GM18520 (cell line): ENCODE measurements around the gene MTCH2.
"Not testable (repeated sequence)": the region's sequence is repeated elsewhere in the genome, so short reads cannot be mapped to it uniquely, and the experiment has no call there.

Source experiments
- ATAC-seq: cut with Tn5 transposase; IDR thresholded peaks from one replicate; pipeline ENCODE4 v1.9.1; 2021; ENCODE audit not compliant: unreplicated experiment

The MTCH2 gene

DNA sequence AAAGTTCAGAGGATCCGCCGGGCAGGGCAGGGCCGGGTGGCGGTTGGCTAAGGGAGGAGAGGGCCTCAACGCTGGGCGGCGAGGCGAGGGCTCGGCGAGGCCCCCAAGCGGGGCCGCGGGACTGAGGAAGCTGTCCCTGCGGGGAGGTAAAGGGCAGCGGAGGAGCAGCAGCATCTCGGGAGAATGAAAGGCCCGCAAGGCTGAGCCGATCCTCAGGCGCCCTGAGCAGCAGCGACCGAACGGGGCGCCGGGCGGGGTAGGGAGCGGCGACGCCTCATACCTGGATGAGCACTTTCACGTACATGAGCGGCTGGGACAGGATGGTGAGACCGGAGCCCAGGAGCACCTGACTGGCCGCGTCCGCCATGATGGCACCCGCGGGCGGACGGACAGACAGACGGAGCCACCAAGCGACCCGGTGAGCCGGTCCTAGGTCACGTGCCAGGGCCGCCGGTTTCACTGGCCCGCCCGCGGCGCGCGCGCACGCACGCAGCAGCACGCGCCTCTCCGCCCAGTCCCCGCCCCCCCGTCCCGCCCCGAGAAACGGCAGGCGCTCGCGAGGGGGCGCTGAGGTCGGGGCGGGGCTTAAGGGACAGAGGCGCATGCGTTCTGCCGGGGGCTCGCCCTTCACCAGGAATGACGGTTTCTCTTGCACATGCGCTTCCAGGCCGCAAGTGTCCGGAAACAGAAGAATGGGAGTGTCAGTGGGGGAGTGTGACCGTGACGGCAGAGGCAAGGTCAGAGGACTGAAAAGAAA, at the start of gene MTCH2:
TSS of gene MTCH2 (minus strand) at position 461 of the 757 bp plus-strand sequence. CDS start at position 367, 94 bp downstream.
- peak; percentile 84 for ATAC-seq

- no peak for ATAC-seq
These were observed 49.6 kb upstream of the MTCH2 start for GRCh38 chr11:47691979-47692378.

DNA sequence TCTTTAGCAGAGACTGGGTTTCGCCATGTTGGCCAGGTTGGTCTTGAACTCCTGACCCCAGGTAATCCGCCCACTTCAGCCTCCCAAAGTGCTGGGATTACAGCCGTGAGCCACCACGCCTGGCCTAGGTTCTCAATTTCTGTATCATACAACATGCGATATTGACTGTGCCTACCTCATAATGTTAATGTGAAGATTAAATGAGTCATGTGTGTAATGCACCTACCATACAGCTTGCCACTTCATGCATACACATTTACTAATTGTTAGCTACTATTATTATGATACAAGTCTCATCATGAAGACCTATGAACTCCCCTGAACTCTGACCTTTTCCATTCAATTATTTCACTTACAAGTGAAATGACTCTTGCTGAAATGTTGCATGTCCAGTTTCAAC, 47.1 kb upstream of the MTCH2 start:
- no peak for ATAC-seq

DNA sequence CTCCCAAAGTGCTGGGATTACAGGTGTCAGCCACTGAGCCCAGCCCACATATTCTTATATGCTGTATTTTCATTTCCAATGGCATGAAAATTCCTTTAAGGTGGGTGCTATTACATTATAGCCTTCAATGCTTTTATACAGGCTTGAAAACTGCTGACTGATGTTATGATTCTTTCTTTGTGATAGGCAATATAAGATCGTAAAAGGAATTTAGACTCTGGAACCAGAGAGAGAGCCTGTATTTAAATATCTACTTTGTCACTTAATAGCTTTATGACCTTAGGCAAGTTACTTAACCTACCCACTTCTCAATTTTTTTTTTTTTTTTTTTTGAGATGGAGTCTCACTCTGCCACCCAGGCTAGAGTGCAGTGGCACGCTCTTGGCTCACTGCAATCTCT, 46.6 kb upstream of the MTCH2 start:
- no peak for ATAC-seq

DNA sequence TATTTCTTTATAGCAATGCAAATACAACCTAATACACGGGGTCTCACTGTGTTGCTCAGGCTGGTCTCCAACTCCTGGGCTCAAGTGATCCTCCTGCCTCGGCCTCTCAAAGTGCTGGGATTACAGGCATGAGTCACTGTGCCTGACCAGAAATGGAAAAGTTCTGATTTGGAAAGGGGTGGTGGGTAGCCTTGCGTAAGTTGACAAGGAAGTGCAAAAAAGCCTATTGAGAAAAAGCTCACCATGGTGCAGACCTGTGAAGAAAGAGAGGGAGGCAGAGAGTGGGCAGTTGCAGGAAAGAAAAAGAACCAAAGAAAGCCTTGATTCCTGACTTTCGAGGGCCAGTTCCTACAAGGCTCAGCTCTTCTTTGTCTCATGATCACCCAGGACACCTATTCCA, 45.8 kb upstream of the MTCH2 start:
- no peak for ATAC-seq

- not testable (repeated sequence) for ATAC-seq
These were observed 44.3 kb upstream of the MTCH2 start for GRCh38 chr11:47686704-47687103.

- ATAC-seq, result no peak
These were observed 43.8 kb upstream of the MTCH2 start for GRCh38 chr11:47686151-47686550.

DNA sequence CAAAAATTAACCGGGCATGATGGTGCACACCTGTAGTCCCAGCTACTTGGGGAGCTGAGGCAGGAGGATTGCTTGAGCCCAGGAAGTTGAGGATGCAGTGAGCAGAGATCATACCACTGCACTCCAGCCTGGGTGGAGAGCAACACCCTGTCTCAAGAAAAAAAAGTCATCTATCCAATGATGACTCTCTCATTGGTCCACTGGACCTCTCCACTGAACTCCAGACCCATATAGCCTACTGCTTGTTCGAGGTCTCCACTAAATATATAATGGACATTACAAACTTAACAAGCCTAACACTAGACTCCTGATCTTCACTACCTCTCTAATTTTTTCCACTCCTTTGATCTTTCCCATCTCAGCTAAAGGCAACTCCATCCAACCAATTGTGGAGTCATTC, 33.5 kb upstream of the MTCH2 start:
- ATAC-seq, result no peak

- no peak for ATAC-seq
These were observed 29.9 kb upstream of the MTCH2 start for GRCh38 chr11:47672283-47672730.

DNA sequence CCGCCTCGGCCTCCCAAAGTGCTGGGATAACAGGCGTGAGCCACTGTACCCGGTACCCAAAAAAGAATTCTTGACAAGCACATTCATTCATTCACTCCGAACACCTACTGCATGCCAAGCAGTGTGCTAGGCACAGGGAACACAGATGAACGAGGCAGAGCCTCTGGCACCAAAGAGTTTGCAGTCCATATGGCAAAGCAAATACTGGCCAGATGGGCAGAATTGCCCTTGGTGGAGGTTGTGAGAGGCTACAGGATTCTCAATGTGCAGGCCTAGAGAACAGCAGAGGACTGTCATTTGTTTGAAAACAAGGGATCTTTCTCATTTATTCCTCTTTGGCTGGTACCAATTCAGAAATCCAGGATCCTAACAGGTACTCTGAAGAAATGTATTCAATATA, 27.5 kb upstream of the MTCH2 start:
- no peak for ATAC-seq

DNA sequence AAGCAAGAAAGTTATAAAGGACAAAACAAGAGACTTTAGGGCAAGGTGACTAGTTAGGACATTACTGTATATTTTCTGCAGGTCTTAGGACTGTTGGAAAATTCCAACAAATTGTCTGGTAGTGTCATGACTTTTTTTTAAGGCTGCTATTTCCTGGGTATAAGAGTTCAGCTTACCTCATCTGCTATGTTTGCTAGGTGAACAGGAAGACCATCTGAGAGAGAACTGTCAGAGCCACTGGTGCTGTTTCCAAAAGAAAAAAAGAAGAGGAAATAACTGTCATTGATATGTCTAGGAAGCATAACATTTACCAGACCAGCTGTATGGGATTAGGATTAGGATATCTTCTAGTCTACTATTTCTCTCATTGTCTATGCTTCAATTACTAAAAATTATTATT, 26.3 kb upstream of the MTCH2 start:
- no peak for ATAC-seq

DNA sequence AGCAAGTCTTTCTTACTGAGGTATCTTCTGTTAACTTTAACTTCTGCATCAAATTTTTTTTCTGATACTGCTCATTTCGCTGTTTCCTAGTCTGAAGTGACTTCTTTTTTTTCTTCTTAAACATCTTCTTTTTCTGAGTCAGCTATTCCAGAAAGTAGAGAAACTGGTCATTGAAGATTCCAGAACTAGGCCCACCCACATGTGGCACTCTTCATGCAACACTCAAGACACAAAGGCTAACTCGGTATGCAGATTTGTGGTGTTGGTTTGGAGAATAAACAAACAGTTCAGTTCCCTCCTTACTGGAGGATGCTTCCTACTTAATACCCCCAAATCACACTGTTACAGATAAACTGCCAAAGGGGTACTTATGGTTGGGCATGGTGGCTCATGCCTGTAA, 25.2 kb upstream of the MTCH2 start:
- ATAC-seq, result no peak

- no peak for ATAC-seq
These were observed 24.8 kb upstream of the MTCH2 start for GRCh38 chr11:47667135-47667534.

- not testable (repeated sequence) for ATAC-seq
These were observed 22.6 kb upstream of the MTCH2 start for GRCh38 chr11:47664936-47665335.

- no peak for ATAC-seq
These were observed 18.9 kb upstream of the MTCH2 start for GRCh38 chr11:47661245-47661644.

GRCh38 chr11:47659276-47659675, 16.9 kb upstream of the MTCH2 start:
- ATAC-seq, result no peak

GRCh38 chr11:47656260-47656885, 14.0 kb upstream of the MTCH2 start:
- no peak for ATAC-seq

DNA sequence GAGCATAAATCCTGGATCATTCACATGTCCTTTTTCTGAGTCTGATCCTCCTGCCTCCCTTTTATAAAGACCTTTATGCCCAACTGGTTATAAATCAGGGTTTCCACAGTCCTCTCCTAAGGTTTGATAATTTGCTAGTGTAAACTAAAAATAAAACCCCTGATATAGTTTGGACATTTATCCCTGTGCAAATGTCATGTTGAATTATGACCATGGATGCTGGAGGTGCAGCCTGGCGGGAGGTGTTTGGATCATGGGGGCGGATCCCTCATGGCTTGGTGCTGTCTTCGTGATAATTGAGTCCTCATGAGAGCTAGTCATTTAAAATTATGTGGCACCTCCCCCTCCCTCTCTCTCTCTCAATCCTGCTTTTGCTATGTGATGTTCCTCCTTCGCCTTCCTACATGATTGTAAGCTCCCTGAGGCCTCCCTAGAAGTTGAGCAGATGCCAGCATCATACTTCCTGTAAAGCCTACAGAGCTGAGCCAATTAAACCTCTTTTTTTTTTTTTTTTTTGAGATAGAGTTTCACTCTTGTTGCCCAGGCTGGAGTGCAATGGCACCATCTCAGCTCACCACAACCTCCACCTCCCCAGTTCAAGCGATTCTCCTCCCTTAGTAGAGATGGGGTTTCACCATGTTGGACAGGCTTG, 9.6 kb upstream of the MTCH2 start:
- ATAC-seq, result no peak

DNA sequence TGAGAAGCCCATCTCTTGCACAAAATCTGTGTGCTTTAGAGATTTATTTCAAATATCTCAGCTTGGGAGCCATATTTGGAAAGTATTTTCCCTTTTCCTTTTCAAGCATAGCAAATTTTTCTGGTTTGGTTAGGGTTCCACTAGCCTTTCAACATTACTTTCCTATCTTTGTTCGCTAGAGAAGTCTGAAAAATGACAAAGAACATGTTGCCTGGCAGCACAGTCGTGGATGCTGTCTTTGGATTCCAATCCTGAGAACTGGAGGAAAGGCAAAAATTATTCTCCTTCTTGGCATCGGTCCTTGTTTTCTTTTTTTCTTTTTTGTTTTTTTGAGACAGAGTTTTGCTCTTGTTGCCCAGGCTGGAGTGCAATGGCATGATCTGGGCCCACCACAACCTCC, 6.9 kb upstream of the MTCH2 start:
- no peak for ATAC-seq

- ATAC-seq, result no peak
These were observed 3.7 kb upstream of the MTCH2 start for GRCh38 chr11:47646019-47646418.

GRCh38 chr11:47645500-47645899, 3.1 kb upstream of the MTCH2 start:
- ATAC-seq, result no peak

DNA sequence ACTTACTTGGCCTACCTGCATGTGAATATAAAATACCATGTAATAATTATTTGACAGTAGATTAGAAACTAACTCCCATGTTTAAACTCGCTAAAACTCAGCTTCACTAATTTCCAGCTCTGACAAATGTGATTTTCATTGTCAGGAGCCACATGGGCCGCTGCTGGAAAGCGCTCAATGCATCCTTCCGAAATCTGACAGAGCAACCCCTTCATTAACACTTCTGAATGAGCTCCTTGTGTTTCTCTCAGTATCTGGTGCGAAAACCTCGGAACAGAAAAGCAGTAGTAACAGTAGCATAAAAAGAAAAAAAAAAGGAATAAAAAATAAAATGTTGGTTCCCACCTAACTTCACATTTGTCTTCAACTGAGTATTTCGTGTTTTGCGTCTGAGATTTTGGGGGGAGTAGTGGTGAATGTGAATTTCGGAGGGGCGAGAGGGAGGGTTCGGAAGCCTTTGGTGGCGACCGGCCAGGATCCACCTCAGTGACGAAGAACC, 710 bp downstream of the MTCH2 start:
- no peak for ATAC-seq
